Ovary (tissue), 9 donors: ENCODE data around the gene TMEM270. TPM values are rescaled to one million over a fixed set of nuclear protein-coding genes. Genes with fewer than 3 reads are reported as not detected.

Experiments
- DNase-seq, 5 donors: peaks; one replicate each; pipeline ENCODE4 v3.0.0-alpha.2; 2019 to 2020
- H3K27ac ChIP-seq, 2 donors: fragments of 200-600 bp; one replicate each; pipeline versions ENCODE4 v1.5.1 to v1.8.0; 2019 to 2022
- H3K27me3 ChIP-seq: fragments of 200-600 bp; one replicate; pipeline ENCODE4 v1.8.0; 2022
- H3K36me3 ChIP-seq: fragments of 200-600 bp; sonication (generic); one replicate; pipeline ENCODE4 v1.5.1; 2019
- H3K4me1 ChIP-seq: one replicate; pipeline ENCODE4 v1.8.1; 2013; ENCODE audit warnings: mild to moderate bottlenecking, moderate library complexity; ENCODE audit not compliant: insufficient read depth
- H3K4me3 ChIP-seq: fragments of 200-600 bp; sonication (generic); one replicate; pipeline ENCODE4 v1.5.1; 2017
- H3K9me3 ChIP-seq, 2 donors: fragments of 200-600 bp in 1 of 2; sonication (generic) in 1 of 2; one replicate each; pipeline versions ENCODE4 v1.5.1 to v1.8.1; 2013 to 2019; ENCODE audit warnings: mild to moderate bottlenecking in 1 of 2, moderate library complexity in 1 of 2
- EP300 ChIP-seq: sonication (generic); formaldehyde crosslinking; IDR thresholded peaks from one replicate; pipeline ENCODE4 v1.6.1; 2017; ENCODE audit warnings: antibody characterized with exemption
- POLR2A ChIP-seq: fragments of 450-650 bp; IDR thresholded peaks from one replicate; pipeline ENCODE4 v1.6.1; 2017; ENCODE audit warnings: antibody characterized with exemption, mild to moderate bottlenecking, moderate library complexity
- WGBS, 3 donors: extraction: QIAGEN DNeasy Blood & Tissue Kit in 1 of 3; methylation state at CpG; one replicate each; pipeline versions ENCODE4 v1.1.5 to v1.1.7; 2013 to 2017; 5-methylcytosine and 5-hydroxymethylcytosine counted together
- intact Hi-C, 4 donors: fragments of 100-400 bp; cut with DNase I; formaldehyde crosslinking; loops; one replicate each; pipeline versions ENCODE4 v1.11.0 to v1.15.1; 2022 to 2023
- polyA plus RNA-seq, 2 donors: library from polyadenylated mRNA; stranded (reverse); fragments of 200-250 nt in 1 of 2; fragments of 350-450 nt in 1 of 2; fragmentation: Illumina TruSeq in 1 of 2; extraction: RNeasy Lipid Tissue Mini Kit (QIAGEN cat#74804) in 1 of 2; gene quantifications; one replicate each; pipeline ENCODE4 v1.2.3, GENCODE V29; 2013 to 2014
- total RNA-seq, 7 donors: library from RNA; depleted of rRNA in 2 of 7; stranded (reverse); fragments of >200 nt in 2 of 7; fragmentation: NEBNext Ultra II Directional in 3 of 7; extraction: Animal tissue kit (Norgen Biotek cat#: 25700) in 3 of 7; gene quantifications; one replicate each; pipeline versions ENCODE4 v1.1.0 to v1.2.4, GENCODE V29; 2016 to 2023
- TF ChIP-seq, protein P1 (sequence below), 3 donors: fragments of 450-650 bp in 2 of 3; fragments of 200-600 bp in 1 of 3; IDR thresholded peaks; one replicate each; pipeline versions ENCODE4 v1.5.1 to v1.8.0; 2016 to 2022; ENCODE audit warnings: antibody characterized with exemption in 3 of 3, mild to moderate bottlenecking in 1 of 3
- donor health status: DM: no; HTN: no; CAD: no; lungs with moderate emphysema.
- donor health status: DM: no; HTN: no; CAD: no.
- donor health status: Bipolar disorder and iron deficiency.
- donor health status: DM: yes; HTN: yes; CAD: no.
- donor health status: DM: no; HTN: no; CAD: no.
- donor health status: DM: yes; HTN: yes; CAD: no.

TMEM270 gene
- total and polyA plus RNA-seq, 9 donors: 0.34 TPM; not detected in 8

DNA sequence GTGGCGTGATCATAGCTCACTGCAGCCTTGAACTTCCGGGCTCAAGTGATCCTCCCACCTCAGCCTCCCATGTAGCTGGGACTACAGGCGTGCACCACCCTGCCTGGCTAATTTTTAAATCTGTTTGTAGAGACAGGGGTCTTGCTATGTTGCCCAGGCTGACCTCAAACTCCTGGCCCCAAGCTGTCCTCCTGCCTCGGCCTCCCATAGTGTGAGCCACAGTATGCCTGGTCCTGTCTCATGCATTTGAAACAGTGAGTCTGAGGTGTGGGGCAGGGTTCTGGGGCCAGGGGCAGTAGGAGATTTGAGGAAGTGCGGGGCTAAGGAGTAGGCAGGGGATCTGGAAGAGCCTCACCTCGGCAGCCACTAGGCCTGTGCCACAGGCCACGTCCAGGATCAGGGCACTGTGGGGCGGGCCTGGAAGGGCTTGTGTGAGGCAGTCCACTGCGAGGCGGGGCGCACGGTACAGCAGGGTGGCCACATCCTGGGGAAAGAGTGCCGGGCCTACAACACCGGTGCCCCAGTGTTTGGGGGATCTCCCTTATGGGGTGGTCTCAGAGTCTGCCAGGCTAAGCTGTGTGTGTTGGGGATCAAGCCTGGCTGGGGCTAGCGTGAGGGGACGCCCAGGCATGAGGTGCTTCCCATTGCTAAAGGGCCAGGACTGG is 20.1 kb upstream of the TMEM270 start:
- H3K4me1 ChIP-seq: no peaks in the 10 kb centered on the region
- H3K36me3 ChIP-seq: no peaks in the 10 kb centered on the region
- intact Hi-C loops: loop anchor here in 2 of 4 donors (10.0 kb wide), 2 partner anchors 106 to 744 kb away; partner anchors contain the start of gene ABHD11 (in 1 of the 2)
- TF ChIP-seq EP300 (no peak), POLR2A (no peak)
- TF ChIP-seq, protein P1, sequence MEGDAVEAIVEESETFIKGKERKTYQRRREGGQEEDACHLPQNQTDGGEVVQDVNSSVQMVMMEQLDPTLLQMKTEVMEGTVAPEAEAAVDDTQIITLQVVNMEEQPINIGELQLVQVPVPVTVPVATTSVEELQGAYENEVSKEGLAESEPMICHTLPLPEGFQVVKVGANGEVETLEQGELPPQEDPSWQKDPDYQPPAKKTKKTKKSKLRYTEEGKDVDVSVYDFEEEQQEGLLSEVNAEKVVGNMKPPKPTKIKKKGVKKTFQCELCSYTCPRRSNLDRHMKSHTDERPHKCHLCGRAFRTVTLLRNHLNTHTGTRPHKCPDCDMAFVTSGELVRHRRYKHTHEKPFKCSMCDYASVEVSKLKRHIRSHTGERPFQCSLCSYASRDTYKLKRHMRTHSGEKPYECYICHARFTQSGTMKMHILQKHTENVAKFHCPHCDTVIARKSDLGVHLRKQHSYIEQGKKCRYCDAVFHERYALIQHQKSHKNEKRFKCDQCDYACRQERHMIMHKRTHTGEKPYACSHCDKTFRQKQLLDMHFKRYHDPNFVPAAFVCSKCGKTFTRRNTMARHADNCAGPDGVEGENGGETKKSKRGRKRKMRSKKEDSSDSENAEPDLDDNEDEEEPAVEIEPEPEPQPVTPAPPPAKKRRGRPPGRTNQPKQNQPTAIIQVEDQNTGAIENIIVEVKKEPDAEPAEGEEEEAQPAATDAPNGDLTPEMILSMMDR (IDR thresholded peaks at IDR 0.05): no peak
- no peak for DNase-seq
- H3K9me3 ChIP-seq: no peaks in the 10 kb centered on the region
- H3K27ac ChIP-seq: no peak overlapping the region
- no peaks in the 10 kb centered on the region for H3K27me3 ChIP-seq
- no peak overlapping the region for H3K4me3 ChIP-seq
- 94 to 95% (median 95%) methylated on average over 16 of the region's 16 CpGs for WGBS, 3 donors

DNA sequence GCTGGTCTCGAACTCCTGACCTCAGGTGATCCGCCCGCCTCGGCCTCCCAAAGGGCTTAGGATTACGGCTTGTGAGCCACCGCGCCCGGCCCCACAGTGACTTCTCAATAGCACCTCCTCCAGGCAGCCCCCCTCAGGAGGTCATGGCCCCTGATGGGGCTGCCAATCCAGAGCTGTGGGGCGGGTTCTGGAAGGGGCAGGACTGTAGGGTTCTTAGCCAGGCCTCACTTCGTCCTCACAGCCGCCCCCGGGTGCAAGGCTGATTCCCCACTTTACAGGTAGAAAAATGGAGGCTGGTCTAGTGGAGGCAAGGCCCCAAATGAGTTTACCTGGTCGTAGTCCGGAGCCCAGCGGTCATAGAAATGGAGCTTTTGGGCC is 19.3 kb upstream of the TMEM270 start:
- peak in 1 of 5 donors; percentile 39 for DNase-seq
- WGBS, 3 donors: 40 to 50% (median 50%) methylated on average over 12 to 15 of the region's 15 CpGs
- Histone ChIP-seq H3K27ac (peak overlapping the region in 1 of 2 donors; percentile 32), H3K4me3 (peak overlapping the region; percentile 65), H3K4me1 (no peaks in the 10 kb centered on the region), H3K36me3 (no peaks in the 10 kb centered on the region), H3K27me3 (no peaks in the 10 kb centered on the region), H3K9me3 (no peaks in the 10 kb centered on the region)
- TF ChIP-seq POLR2A (no peak), EP300 (no peak)
- TF ChIP-seq, protein P1 (IDR thresholded peaks at IDR 0.05): no peak
- intact Hi-C loops: loop anchor here in 2 of 4 donors (10.0 kb wide), 2 partner anchors 107 to 743 kb away; partner anchors contain the start of gene ABHD11 (in 1 of the 2)

DNA sequence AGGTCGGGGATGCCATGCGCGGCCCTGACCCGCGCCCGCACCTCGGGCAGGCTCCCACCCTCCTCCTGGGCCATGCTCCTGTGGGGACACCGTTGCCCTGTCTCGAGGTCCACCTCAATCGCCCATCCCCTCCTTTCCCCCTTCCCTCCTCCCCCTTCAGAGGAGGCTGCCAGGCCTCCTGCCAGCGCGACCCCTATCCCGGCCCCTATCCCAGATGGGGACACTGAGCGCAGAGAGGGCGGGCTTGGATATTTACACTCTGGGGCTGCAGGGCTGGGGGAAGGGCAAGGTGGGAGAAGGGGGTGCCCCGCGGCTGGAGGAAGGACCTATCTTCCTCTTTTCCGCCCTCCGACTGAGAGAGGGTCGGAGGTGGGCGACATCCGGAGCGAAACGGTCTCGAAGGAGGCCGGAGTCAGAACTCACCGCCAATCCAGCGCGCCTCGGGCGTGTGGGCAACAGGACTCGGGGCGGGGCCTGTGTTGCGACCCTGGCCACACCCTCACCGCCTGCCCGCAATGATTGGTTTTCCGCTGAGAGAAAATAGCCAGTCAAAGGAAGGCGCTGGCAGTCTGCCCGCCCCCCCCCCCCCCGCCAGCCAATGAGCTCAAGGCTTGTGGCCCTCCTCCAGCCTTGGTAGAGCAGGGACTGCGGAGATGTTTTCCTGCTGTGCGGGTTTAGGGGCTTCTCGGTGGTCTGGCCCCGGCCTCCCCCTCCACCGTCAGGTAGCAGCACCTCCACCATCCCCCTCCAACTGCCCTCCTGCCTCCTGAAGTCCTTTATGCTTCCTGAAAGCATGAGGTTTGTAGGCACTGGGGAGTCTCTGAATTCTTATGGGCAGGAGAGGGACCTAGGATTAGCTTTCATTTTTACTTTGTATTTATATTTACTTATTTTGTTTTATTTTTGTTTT is 18.6 kb upstream of the TMEM270 start, which contains the start of gene METTL27:
Gene METTL27 (minus strand): TSS at position 450 of the 910 bp plus-strand sequence. CDS start 376 bp downstream, at position 74.
- TF ChIP-seq POLR2A (peak; percentile 58), EP300 (no peak)
- Histone ChIP-seq H3K4me1 (no peaks in the 10 kb centered on the region), H3K27ac (peak within 1 kb of the TSS in 1 of 2 donors; percentile 32), H3K4me3 (peak within 1 kb of the TSS; percentile 65), H3K27me3 (no peaks in the 10 kb centered on the region), H3K9me3 (no peaks in the 10 kb centered on the region), H3K36me3 (no peaks in the 10 kb centered on the region)
- intact Hi-C loops: loop anchor here in 2 of 4 donors (10.0 kb wide), 2 partner anchors 108 to 742 kb away; partner anchors contain the start of gene ABHD11 (in 1 of the 2)
- peak; percentile 91 to 94 (median 93) for DNase-seq
- WGBS, 3 donors: 1 to 3% (median 1%) methylated on average over 32 to 45 of the region's 45 CpGs

DNA sequence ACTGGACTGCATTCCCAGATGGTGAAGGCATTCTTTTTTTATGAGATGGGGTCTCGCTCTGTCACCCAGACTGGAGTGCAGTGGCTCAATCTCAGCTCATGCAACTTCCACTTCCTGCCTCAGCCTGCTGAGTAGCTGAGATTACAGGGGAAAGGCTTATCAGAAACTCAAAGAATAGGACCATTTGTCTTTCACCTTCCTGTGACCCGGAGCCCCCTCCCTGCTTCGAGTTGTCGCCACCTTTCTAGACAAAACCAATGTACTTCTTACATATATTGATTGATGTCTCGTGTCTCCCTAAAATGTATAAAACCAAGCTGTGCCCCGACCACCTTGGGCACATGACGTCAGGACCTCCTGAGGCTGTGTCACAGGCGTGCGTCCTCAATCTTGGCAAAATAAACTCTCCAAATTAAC is 16.8 kb upstream of the TMEM270 start:
- WGBS, 3 donors: 52 to 70% (median 53%) methylated on average over 9 of the region's 9 CpGs
- TF ChIP-seq EP300 (no peak), POLR2A (no peak)
- TF ChIP-seq, protein P1 (IDR thresholded peaks at IDR 0.05): no peak
- Histone ChIP-seq H3K4me3 (no peak overlapping the region), H3K4me1 (no peaks in the 10 kb centered on the region), H3K27ac (no peak overlapping the region), H3K9me3 (no peaks in the 10 kb centered on the region), H3K27me3 (no peaks in the 10 kb centered on the region), H3K36me3 (no peaks in the 10 kb centered on the region)
- intact Hi-C loops: loop anchor here in 2 of 4 donors (10.0 kb wide), 2 partner anchors 109 to 741 kb away; partner anchors contain the start of gene ABHD11 (in 1 of the 2)
- no peak for DNase-seq
